Frontal cortex (tissue), 4 donors: ENCODE measurements around the gene DOCK1. TPM values are rescaled to one million over a fixed set of nuclear protein-coding genes. Genes with fewer than 3 reads are reported as not detected.
"Not testable (repeated sequence)": the region's sequence is repeated elsewhere in the genome, so short reads cannot be mapped to it uniquely, and the experiment has no call there.

Source experiments
- DNase-seq, 2 donors: peaks; one replicate each; pipeline ENCODE4 v3.0.0; 2012; ENCODE audit warnings: low spot score in 2 of 2
- FAIRE-seq: peaks from 2 replicates; lab custom pipeline; 2012; peaks lifted over from hg19 to GRCh38; lab: Jason Lieb, UNC
- total RNA-seq: library from RNA; depleted of rRNA; stranded (reverse); fragments of >200 nt; gene quantifications from one replicate; pipeline ENCODE4 v1.2.3, GENCODE V29; 2014
- donor health status: control.
- donor health status: control.
- donor health status: control.

Gene DOCK1
- total RNA-seq, 1 donor from 2014 or later, result 14.3 TPM

DNA sequence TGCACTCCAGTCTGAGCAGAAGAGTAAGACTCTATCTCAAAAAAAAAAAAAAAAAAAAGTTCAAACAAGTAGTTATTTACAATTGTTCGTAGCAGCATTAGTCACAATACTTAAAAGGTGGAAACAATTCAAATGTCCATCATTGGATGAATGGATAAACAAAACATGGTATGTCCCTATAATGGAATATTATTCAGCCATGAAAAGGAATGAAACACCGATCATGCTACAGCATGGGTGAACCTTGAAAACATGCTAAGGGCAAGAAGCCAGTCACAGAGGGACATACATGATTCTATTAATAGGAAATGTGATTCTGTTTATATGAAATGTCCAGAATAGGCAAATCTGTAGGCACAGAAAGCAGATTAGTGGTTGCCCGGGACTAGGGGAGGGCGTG is 15.9 kb downstream of the DOCK1 start:
- FAIRE-seq, result no peak
- DNase-seq, result no peak

DNA sequence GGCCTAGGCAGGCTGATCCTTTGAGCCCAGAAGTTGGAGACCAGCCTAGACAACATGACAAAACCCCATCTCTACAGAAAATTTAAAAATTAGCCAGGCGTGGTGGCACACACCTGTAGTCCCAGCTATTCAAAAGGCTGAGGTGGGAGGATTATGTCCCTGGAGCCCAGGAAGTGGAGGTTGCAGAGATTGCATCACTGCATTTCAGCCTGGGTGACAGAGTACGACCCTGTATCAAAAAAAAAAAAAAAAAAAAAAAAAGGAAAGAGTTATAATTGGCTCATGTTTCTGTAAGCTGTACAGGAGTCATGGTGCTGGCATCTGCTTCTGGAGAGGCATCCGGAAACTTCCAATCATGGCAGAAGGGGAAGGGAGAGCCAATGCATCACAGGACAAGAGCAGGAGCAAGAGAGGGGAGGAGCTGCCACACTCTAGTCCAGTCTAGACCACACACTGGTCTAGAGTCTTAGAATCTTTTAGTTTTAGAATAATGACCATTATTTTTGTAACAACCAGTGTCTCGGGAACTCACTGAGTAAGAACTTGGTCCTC is 16.8 kb downstream of the DOCK1 start:
- DNase-seq (no peak), FAIRE-seq (no peak)

DNA sequence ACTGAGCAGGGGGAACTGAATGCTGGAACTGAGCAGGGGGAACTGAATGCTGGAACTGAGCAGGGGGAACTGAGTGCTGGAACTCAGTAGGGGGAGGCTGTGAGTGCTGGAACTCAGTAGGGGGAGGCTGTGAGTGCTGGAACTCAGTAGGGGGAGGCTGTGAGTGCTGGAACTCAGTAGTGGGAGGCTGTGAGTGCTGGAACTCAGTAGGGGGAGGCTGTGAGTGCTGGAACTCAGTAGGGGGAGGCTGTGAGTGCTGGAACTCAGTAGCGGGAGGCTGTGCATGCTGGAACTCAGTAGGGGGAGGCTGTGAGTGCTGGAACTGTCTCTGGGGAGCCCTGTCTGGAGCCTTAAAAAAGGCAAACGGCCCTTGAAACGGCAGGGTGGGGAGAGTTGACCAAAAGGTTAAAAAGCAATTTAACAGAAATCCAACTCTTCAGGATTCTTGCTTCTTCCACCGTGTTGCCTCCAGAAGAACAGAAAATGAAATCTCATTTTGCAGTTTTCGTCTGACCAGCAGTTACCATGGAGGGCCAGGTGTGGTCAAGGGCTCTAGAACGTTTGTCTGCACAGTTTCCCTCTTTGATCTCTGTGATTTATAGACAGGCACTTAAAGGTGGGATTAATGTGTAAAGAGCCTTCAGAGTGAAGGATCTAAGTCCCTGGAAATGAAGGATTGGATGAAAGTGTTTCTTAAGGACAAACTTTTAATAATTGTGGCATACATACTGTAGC is 19.1 kb downstream of the DOCK1 start:
- no peak for DNase-seq
- no peak for FAIRE-seq

DNA sequence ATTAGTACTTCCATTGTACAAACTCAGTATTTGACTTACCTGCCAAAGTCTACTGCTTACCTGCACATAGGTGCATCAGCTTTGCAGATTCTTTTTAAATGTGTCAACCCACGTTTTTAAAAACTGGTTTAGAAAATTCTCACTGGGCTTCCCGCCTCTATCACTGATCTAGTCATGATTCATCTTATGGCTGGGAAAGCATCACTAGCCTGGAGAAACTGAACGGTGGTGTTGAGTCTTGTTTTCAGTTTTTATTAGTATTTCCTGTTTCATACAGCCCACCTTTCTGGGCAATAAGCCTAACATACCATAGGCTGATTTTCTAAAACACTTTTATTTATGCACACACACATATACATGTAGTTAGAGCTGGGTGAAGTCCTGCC is 19.7 kb downstream of the DOCK1 start:
- no peak for FAIRE-seq

DNA sequence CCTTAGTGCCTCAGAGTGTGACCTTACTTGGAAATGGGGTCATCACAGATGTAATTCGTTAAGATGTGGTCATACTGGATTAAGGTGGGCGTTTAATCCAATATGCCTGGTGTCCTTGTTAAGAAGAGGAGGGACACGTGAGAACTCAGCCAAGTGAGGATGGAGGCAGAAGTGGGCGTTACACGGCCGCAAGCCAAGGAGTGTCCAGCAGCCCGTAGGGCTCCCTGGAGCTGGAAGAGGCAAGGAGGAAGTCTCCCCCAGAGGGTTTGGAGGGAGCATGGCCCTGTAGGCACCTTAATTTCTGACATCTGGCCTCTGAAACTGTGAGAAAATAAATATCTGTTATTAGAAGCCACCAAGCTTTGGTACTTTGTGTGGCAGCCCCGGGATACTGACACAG is 21.3 kb downstream of the DOCK1 start:
- FAIRE-seq, result no peak
- no peak for DNase-seq

More for the DNA sequence above, 19.7 kb downstream of the DOCK1 start:
- no peak for DNase-seq

DNA sequence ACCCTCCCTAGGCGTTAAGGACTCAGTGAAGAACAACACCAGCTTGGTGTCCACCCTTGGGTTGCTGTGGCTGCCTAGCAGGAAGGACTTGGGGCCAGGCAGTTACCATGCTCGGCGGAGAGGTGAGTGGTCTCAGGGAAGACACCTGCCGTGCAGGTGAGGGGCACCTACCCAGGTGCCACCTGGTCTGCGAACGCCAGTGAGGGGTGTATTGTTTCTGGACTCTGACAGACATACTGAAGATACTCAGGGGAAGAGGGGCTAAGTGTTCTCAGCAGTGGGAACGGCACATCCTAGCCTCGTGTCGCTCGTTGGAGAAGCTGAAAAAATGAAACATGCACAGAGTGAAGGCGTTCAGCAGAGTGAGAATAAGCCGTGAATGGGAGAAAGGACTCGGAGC is 22.6 kb downstream of the DOCK1 start:
- DNase-seq, result no peak
- FAIRE-seq, result no peak

DNA sequence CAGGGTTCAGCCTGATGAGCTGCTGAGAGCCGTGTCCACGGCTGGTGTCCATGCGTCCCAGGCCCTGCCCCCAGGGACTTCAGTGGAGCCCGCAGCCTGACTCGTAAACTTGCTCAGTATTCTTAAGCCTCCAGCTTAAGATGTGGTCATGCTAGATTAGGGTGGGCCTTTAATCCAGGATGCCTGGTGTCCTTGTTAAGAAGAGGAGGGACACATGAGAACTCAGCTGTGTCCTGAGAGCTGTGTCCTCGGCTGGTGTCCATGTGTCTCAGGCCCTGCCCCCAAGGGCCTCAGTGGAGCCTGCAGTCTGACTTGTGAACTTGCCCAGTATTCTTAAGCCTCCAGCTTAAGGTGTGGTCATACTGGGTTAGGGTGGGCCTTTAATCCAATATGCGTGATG is 23.0 kb downstream of the DOCK1 start:
- DNase-seq, result no peak
- FAIRE-seq, result no peak

DNA sequence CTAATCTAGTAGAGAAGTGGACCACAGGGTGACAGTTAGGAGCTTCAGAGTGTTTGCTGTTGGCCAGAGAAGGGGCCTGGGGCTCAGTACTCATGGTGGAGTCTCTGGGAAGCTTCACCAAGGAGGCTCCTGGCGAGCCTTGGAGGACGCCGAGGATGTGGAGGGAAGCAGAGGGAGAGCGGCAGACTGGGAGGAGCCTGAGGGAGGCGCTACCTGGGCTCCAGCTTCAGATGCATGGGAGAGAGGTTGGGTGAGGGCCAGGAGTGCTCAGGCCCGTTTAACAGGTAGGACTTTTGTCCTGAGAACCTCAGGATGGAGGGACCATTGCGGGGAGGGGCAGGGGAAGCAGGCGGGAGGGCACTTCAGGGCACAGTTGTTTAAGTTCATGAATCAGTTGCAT is 24.2 kb downstream of the DOCK1 start:
- DNase-seq (no peak), FAIRE-seq (no peak)

DNA sequence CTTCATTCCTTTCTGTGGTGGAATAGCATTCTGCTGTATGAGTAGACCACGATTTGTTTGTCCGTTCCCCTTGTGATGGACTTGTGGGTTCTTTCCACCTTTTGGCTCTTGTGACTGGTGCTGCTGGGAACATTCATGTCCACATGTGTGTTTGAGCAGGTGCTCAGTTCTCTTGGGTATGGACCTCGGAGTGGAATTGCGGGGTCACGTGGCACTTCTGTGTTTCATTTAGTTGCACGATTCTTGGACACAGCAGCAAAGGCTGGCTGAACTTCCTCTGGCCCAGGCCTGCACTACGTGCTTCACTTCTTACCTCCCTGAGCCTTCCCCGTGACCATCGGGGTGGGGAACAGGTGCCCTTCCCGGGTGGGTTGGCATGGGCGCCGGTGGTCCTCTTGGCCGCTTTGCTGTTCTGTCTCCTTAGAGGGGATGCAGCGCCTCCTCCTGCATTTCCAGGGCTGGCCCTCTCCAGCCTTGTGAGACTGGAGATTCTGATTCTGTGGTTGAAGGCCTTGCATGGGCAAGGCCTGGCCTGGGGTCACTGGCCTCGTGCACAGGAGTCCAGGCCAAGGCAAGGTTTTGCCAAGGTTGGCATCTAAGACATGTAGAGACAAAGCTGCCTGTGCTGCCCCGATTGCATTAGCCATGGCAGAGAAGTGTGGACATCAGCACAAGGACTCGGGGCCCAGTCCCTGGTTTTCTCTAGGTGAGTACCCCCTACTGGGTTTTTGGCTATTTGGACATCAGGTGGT is 25.1 kb downstream of the DOCK1 start:
- DNase-seq (no peak), FAIRE-seq (no peak)

DNA sequence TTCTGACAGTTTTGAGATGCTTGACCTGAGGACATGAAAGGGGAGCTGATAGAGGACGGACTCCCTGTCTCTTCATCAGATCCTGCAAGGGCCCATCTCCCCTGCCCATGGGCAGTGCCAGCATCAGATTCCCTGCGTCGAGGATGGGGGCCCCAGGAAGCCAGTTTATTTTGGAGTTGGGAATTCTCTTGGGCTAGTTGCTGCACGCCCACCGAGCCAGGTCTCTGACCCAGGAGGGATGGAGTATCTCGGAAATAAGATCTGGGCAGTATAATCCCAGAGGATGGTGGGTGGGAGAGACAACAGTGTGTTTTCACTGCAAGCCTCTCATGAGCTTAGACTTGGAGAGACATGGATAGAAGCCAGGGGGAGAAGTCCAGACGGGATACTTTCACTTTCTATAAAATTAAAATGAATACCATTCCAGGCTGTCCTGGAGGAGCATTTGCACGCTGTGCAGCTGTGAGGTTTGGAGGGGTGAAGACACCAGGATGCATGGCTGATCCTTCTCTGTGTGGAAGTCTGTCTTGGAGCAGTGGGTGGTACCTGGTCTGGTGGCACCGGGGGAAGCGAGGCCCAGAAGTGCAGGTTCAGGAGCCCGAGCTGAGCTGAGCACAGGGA is 25.8 kb downstream of the DOCK1 start:
- no peak for FAIRE-seq
- DNase-seq, result no peak

DNA sequence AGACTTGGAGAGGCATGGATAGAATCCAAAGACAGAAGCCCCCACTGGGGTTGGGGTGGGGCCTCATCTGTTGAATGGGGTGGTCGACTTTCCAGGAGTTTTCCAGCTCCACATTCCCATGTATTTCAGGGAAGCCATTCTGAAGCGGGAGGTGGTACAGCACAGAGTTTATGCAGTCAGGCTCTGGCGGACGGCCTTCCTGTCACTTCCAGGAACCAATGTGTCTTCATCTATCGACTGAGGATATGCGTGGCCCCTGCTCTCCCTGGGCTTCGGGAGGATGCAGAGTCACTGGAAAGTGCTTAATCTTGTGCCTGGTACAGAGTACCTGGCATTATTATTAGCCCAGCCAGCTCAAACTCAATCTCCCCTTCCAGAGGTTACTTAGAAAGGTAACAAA is 26.3 kb downstream of the DOCK1 start:
- FAIRE-seq, result no peak
- no peak for DNase-seq

DNA sequence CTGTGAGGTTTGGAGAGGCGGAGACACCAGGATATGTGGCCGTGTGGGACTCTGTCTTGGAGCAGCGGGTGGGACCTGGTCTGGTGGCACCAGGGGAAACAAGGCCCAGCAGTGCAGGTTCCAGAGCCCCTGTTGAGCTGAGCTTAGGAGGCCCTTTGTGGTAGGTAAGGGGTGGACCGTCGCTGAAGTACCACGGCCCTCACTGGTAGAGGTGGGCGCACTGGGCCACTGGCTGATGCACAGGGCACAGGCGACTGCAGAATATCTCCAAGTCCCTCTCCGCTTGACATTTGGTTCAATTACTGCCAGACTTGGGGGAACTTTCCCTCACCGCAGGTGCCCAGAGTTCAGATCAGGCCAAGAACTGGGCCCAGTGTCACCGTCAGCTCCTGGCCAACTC is 27.3 kb downstream of the DOCK1 start:
- DNase-seq (no peak), FAIRE-seq (no peak)

DNA sequence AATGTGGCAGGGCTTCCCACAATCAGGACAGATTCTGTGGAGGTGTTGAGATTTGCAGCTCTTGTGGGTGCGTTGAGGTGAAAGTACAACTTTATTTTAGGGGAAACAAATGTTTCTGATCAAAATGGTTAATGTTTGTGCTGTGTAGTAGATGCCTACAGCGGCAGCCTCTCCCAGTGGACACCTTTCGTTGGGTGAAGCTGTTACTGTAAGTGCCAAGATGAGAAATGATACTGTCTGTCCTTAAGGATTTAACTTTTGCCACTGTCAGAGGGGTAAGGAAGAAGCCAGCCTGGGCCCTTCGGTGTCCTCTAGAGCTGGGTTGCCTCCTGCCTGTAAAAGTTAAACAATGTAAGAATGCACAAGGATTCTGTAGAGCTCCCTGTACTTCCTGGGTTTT is 27.9 kb downstream of the DOCK1 start:
- FAIRE-seq, result no peak
- DNase-seq, result no peak

DNA sequence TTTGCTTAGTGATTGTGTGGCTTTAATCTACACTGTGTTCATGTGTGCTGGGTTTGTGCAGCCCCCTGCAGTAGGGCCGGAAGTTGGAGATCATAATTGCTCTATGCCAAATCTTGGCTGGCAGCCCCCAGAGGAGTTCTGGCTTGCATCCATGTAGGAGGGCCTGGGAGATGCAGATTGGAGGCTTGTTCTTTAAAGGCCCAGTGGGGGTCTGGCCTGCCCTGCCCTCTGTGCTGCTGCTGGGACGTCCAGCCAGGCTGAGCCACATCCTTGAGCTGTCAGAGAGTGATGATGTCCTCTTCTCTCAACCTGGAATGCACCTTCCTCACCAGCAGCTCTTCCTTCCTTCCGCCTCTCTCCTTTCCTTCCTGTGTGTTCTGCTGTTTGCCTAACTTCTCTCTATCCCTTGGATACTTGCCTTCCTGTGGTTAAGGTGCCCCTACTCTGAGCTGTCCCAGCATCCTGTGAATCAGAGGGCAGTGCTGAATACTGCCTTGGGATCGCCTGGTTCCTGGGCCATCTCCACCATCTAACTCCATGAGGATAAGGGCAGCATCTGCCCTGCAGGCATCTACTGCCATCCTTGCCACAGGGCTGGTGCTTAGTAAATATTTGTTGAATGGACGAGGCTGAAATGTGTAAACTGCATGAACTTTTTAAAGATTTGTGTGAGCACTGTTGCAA is 30.2 kb downstream of the DOCK1 start:
- DNase-seq, result no peak
- FAIRE-seq, result no peak

DNA sequence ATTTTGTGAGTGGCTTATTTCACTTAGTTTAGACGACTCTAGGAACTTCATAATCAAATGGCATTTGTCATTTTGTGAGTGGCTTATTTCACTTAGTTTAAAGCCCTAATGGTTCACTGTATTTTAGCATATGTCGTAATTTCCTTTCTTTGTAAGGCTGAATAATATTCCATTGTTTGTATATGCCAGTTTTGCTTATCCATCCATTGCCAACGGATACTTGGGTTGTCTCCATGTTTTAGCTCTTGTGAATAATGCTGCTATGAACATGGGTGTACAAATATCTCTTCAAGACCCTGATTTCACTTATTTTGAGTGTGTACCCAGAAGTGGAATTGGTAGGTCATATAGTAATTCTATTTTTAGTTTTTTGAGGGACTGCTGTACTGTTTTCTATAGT is 31.8 kb downstream of the DOCK1 start:
- FAIRE-seq (no peak), DNase-seq (no peak)

DNA sequence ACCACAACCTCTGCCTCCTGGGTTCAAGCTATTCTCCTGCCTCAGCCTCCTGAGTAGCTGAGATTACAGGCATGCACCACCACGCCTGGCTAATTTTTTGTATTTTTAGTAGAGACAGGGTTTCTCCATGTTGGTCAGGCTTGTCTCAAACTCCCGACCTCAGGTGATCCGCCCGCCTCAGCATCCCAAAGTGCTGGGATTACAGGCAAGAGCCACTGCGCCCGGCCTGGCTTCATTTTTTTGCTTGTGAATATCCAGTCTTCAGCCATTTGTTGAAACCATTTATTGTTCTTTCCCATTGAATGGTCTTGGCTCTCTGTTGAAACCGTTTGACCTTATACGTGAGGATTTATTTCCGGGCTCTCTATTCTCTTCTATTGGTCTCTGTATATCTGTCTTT is 32.9 kb downstream of the DOCK1 start:
- FAIRE-seq, result not testable (repeated sequence)

DNA sequence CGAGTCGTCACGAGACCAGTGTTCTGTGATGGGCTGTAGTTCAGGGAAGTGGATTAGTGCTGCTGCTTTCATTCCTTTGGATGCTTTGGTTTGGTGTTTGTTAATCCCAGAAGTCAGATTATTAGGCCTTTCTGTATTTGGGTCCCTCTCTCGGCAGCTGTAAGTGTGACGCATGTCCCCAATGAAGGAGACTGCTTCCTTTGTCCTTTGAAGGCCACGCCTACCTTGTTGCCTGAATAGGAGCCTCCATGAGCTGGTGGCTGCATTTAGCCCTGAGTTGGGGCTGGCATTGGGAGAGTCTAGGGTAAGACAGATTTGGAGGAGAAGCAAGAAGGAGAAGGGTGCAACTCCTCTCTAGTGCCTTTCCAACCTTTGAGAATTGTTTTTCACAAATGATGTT is 34.5 kb downstream of the DOCK1 start:
- DNase-seq (peak; percentile 42 to 56), FAIRE-seq (no peak)

More for the DNA sequence above, 32.9 kb downstream of the DOCK1 start:
- DNase-seq, result not testable (repeated sequence)

DNA sequence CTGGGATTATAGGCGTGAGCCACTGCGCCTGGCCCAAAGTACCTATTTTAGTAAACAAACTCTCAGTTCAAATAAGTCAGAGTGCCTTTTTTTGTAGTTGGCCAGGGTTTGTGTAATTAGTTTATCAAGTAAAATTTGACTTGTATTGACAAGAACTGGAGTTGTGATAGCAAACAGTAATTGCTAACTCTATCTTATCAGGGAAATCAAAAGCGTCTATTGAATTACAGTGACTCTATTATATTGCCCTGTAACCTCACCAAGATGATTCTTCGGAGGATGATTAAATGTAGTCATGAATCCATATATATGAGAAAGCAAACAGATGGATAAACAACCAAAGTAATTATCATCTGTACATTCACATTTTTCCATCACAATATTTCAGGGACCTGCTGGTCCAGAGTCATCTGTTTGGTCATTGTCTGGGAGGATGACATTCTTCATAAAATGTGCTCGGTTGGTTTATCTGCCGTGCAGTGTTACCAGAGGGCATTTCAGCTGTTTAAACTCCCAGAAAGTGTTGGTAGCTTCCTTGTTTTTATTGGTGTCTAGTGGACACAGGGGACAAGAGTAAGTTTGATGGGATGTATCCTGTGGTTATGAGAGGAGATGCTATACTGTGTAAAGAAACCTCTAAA is 35.6 kb downstream of the DOCK1 start:
- no peak for FAIRE-seq
- no peak for DNase-seq

DNA sequence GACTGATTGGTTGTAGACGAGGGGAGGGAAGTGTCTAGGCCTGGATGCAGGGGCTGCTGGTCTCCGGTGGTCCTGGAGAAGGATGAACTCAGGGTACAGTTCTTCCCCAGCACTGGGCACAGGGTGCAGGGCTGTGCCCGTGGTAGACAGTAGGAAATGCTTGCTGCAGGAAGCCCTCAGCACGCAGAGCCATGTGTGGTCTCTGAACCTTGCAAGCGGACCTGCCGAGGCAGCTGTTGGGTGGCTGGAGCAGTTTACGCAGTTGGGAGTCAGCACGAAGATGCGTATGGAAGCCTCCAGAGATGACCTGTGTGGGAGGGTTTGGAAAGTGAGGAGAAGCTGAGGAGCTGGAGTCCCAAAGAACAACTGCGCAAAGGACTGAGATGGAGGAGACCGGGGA is 39.0 kb downstream of the DOCK1 start:
- DNase-seq (no peak), FAIRE-seq (no peak)
